Caco-2 (cell line): Measurements from ENCODE around the gene RHEX. TPM values are rescaled to one million over a fixed set of nuclear protein-coding genes. Genes with fewer than 3 reads are reported as not detected.

Experiments
- BruUV-seq: library from RNA; stranded (reverse); fragments of 400-500 nt; replicated peaks from 2 replicates; lab custom pipeline; 2021; lab: Mats Ljungman, UMichigan
- CTCF ChIA-PET: fragments of 300-600 bp; sonication (Branson Sonifier 250); formaldehyde crosslinking; loops from one replicate; lab custom pipeline; 2022; ENCODE audit warnings: antibody characterized with exemption; lab: Charles Lee
- POLR2A ChIA-PET: fragments of 300-600 bp; sonication (Branson Sonifier 250); formaldehyde crosslinking; loops from one replicate; lab custom pipeline; 2022; ENCODE audit warnings: antibody characterized with exemption; lab: Charles Lee
- DNase-seq, 2 experiments: peaks; one replicate each; pipeline versions ENCODE4 v3.0.0 to v3.0.0-alpha.2; 2020 to 2022
- H3K27me3 ChIP-seq: replicated peaks from 2 replicates; pipeline ENCODE4 v1.6.0; 2011; ENCODE audit warnings: low read length; ENCODE audit not compliant: control insufficient read depth, insufficient read depth
- H3K36me3 ChIP-seq: 2 replicates; pipeline ENCODE4 v1.5.1; 2011; ENCODE audit warnings: low read length; ENCODE audit not compliant: control insufficient read depth, insufficient read depth
- H3K4me1 ChIP-seq: fragments of 250-450 bp; sonication (Bioruptor Pico); 2 replicates; pipeline ENCODE4 v1.5.1; 2020; ENCODE audit warnings: mild to moderate bottlenecking
- H3K4me3 ChIP-seq: 2 replicates; pipeline ENCODE4 v1.5.1; 2011; ENCODE audit warnings: low read depth, mild to moderate bottlenecking, control low read depth, low read length
- H3K9me3 ChIP-seq: fragments of 250-450 bp; sonication (Bioruptor Pico); 2 replicates; pipeline ENCODE4 v1.5.1; 2020; ENCODE audit warnings: mild to moderate bottlenecking, moderate library complexity
- H3K27ac Mint-ChIP-seq: one replicate; pipeline ENCODE4 v1.8.0; 2022; ENCODE audit warnings: mixed read lengths; ENCODE audit not compliant: unreplicated experiment
- H3K27me3 Mint-ChIP-seq: one replicate; pipeline ENCODE4 v1.8.0; 2022; ENCODE audit warnings: mixed read lengths; ENCODE audit not compliant: insufficient read depth, unreplicated experiment
- H3K36me3 Mint-ChIP-seq: one replicate; pipeline ENCODE4 v1.8.0; 2022; ENCODE audit warnings: mild to moderate bottlenecking, mixed read lengths; ENCODE audit not compliant: insufficient read depth, unreplicated experiment
- H3K4me1 Mint-ChIP-seq: one replicate; pipeline ENCODE4 v1.8.0; 2022; ENCODE audit warnings: low read depth, mixed read lengths; ENCODE audit not compliant: unreplicated experiment
- H3K4me3 Mint-ChIP-seq: one replicate; pipeline ENCODE4 v1.8.0; 2022; ENCODE audit warnings: mild to moderate bottlenecking, moderate library complexity, mixed read lengths; ENCODE audit not compliant: unreplicated experiment
- H3K9me3 Mint-ChIP-seq: one replicate; pipeline ENCODE4 v1.8.0; 2022; ENCODE audit warnings: mixed read lengths; ENCODE audit not compliant: unreplicated experiment
- CTCF ChIP-seq, 2 experiments: fragments of 200-600 bp in 1 of 2; IDR thresholded peaks; 1 replicate in 1 of 2; 2 replicates in 1 of 2; pipeline versions ENCODE4 v1.5.1 to v1.8.0; 2011 to 2022; ENCODE audit warnings: antibody characterized with exemption in 1 of 2, control low read depth in 1 of 2, inconsistent platforms in 1 of 2, low read depth in 1 of 2, low read length in 1 of 2, mild to moderate bottlenecking in 1 of 2, moderate library complexity in 1 of 2; ENCODE audit not compliant: insufficient read depth in 1 of 2, severe bottlenecking in 1 of 2, unreplicated experiment in 1 of 2
- intact Hi-C: fragments of 100-400 bp; cut with micrococcal nuclease; formaldehyde crosslinking; loops from one replicate; pipeline ENCODE4 v1.10.0; 2022; ENCODE audit not compliant: unreplicated experiment
- total RNA-seq: library from RNA; stranded (reverse); gene quantifications from 2 replicates; pipeline ENCODE4 v1.2.3, GENCODE V29; 2022

The RHEX gene
- total RNA-seq, 1 experiment from 2014 or later, result not detected

- Mint-ChIP-seq H3K4me1 (no peaks in the 10 kb centered on the region), H3K27ac (no peak overlapping the region), H3K27me3 (peaks cover 5% of the 10 kb centered on the region), H3K4me3 (no peak overlapping the region), H3K36me3 (no peaks in the 10 kb centered on the region), H3K9me3 (no peaks in the 10 kb centered on the region)
- no peak for DNase-seq
- H3K27me3 ChIP-seq, result no peaks in the 10 kb centered on the region
- no peak for TF ChIP-seq CTCF (IDR thresholded peaks at IDR 0.05; ENCODE audit: insufficient read depth in 1 of 2, low read depth in 1 of 2, low read length in 1 of 2, severe bottlenecking in 1 of 2, unreplicated experiment in 1 of 2)
- ChIA-PET CTCF (interaction anchor here (5.6 kb wide), 1 partner anchor 74 kb away, joined by 87 read pairs; no protein-coding TSS in a partner anchor), POLR2A (no interaction called here)
- H3K4me3 ChIP-seq, result no peak overlapping the region
- BruUV-seq, result no TSS peak
- no peaks in the 10 kb centered on the region for H3K9me3 ChIP-seq
- H3K36me3 ChIP-seq, result no peaks in the 10 kb centered on the region
- H3K4me1 ChIP-seq, result peaks cover 7% of the 10 kb centered on the region; the same call in 1 of the 2 replicates
- intact Hi-C loops, result loop anchor here (5.0 kb wide), 1 partner anchor 40 kb away; no protein-coding TSS in a partner anchor
These were observed 20.4 kb upstream of the RHEX start for GRCh38 chr1:206032380-206033140.

- Mint-ChIP-seq H3K9me3 (no peaks in the 10 kb centered on the region), H3K4me3 (no peak overlapping the region), H3K27ac (no peak overlapping the region)
These were observed 17.9 kb upstream of the RHEX start for GRCh38 chr1:206035027-206035426.

More at GRCh38 chr1:206035027-206035426, 17.9 kb upstream of the RHEX start:
- DNase-seq, result no peak
- BruUV-seq, result no TSS peak
- Mint-ChIP-seq H3K36me3 (no peaks in the 10 kb centered on the region), H3K4me1 (no peaks in the 10 kb centered on the region), H3K27me3 (peaks cover 11% of the 10 kb centered on the region)
- Histone ChIP-seq H3K36me3 (no peaks in the 10 kb centered on the region), H3K27me3 (no peaks in the 10 kb centered on the region), H3K9me3 (no peaks in the 10 kb centered on the region), H3K4me1 (peaks cover 7% of the 10 kb centered on the region; the same call in 1 of the 2 replicates), H3K4me3 (no peak overlapping the region)
- no peak for TF ChIP-seq CTCF (IDR thresholded peaks at IDR 0.05; ENCODE audit: insufficient read depth in 1 of 2, low read depth in 1 of 2, low read length in 1 of 2, severe bottlenecking in 1 of 2, unreplicated experiment in 1 of 2)
- POLR2A ChIA-PET, result no interaction called here
- CTCF ChIA-PET, result no interaction called here
- intact Hi-C loops, result no loop called here
